Spleen (tissue), 7 donors: Measurements from ENCODE around the gene OTOS.

Experiments
- CTCF ChIP-seq, 11 experiments: fragments of 200-600 bp in 7 of 11; fragments of 450-650 bp in 4 of 11; sonication (generic) in 4 of 11; IDR thresholded peaks in 8 of 11; conservative IDR thresholded peaks in 3 of 11; 1 replicate in 7 of 11; 2 replicates in 4 of 11; pipeline versions ENCODE4 v1.4.0 to v1.8.0; 2016 to 2021; ENCODE audit warnings: antibody characterized with exemption in 11 of 11, inconsistent platforms in 4 of 11, mild to moderate bottlenecking in 1 of 11
- POLR2A ChIP-seq, 3 donors: fragments of 450-650 bp; IDR thresholded peaks; one replicate each; pipeline ENCODE4 v1.5.1; 2017; ENCODE audit warnings: antibody characterized with exemption in 3 of 3, mild to moderate bottlenecking in 1 of 3
- POLR2AphosphoS5 ChIP-seq, 3 donors: sonication (generic); formaldehyde crosslinking; IDR thresholded peaks; one replicate each; pipeline ENCODE4 v1.5.1; 2017; ENCODE audit warnings: antibody characterized with exemption in 3 of 3
- donor health status: DM: no; HTN: no; CAD: no; lungs with moderate emphysema.
- donor health status: DM: no; HTN: no; CAD: no.
- donor health status: DM: no; HTN: no; CAD: no.

GRCh38 chr2:240129311-240129710 lies 11.1 kb downstream of the OTOS start:
- TF ChIP-seq CTCF (IDR thresholded peaks at IDR 0.05 in 8 of 11, conservative IDR thresholded peaks at IDR 0.05 in 3 of 11) (no peak), POLR2AphosphoS5 (IDR thresholded peaks at IDR 0.05) (no peak), POLR2A (IDR thresholded peaks at IDR 0.05) (no peak)
